LNCaP clone FGC (cell line): Measurements from ENCODE around the gene SPATA3.

Source experiments
- DNase-seq: peaks from one replicate; pipeline ENCODE4 v3.0.0-alpha.2; 2011; ENCODE audit warnings: low read depth
- H3K4me3 ChIP-seq: 2 replicates; pipeline ENCODE4 v1.5.1; 2011; ENCODE audit warnings: mild to moderate bottlenecking, low read depth, low read length, control low read depth
- CTCF ChIP-seq: IDR thresholded peaks from 2 replicates; pipeline ENCODE4 v1.5.1; 2012; ENCODE audit warnings: mild to moderate bottlenecking; ENCODE audit not compliant: control insufficient read depth, insufficient read depth; ENCODE audit errors: extremely low read depth

SPATA3 gene

GRCh38 chr2:231053846-231054245 is 57.9 kb downstream of the SPATA3 start:
- DNase-seq = no peak
- TF ChIP-seq CTCF = no peak
- no peak overlapping the region for H3K4me3 ChIP-seq

- TF ChIP-seq CTCF = peak; percentile 91
- peak within 1 kb of the TSS; percentile 98 for H3K4me3 ChIP-seq
- DNase-seq = peak; percentile 71
Observed at GRCh38 chr2:231056453-231057416, 60.8 kb downstream of the SPATA3 start, which contains the start of gene PSMD1. PSMD1 (plus strand) TSS chr2:231056867; CDS start chr2:231057026, 159 bp downstream.

GRCh38 chr2:231057590-231057989 is 61.7 kb downstream of the SPATA3 start:
- peak overlapping the region; percentile 98 for H3K4me3 ChIP-seq
- TF ChIP-seq CTCF = no peak
- no peak for DNase-seq
